Ascending aorta (tissue), 2 donors: Measurements from ENCODE around the gene NENF. TPM values are rescaled to one million over a fixed set of nuclear protein-coding genes. Genes with fewer than 3 reads are reported as not detected.
A peak's percentile ranks its signal among the peaks of the same experiment; 100 is the strongest.

Experiments
- DNase-seq, 2 donors: peaks; one replicate each; pipeline ENCODE4 v3.0.0-alpha.2; 2019; ENCODE audit warnings: low spot score in 2 of 2
- H3K27ac ChIP-seq, 2 donors: fragments of 200-600 bp; sonication (generic); one replicate each; pipeline ENCODE4 v1.5.1; 2016 to 2017; ENCODE audit warnings: mild to moderate bottlenecking in 1 of 2
- H3K27me3 ChIP-seq: fragments of 200-600 bp; sonication (generic); one replicate; pipeline ENCODE4 v1.5.1; 2017
- H3K36me3 ChIP-seq, 2 donors: fragments of 200-600 bp; sonication (generic); one replicate each; pipeline ENCODE4 v1.5.1; 2016
- H3K4me1 ChIP-seq, 2 donors: fragments of 200-600 bp; sonication (generic); one replicate each; pipeline ENCODE4 v1.5.1; 2016 to 2017; ENCODE audit warnings: mild to moderate bottlenecking in 1 of 2
- H3K4me3 ChIP-seq, 2 donors: fragments of 200-600 bp; sonication (generic); one replicate each; pipeline ENCODE4 v1.5.1; 2016 to 2017; ENCODE audit warnings: mild to moderate bottlenecking in 1 of 2
- H3K9me3 ChIP-seq, 2 donors: fragments of 200-600 bp; sonication (generic); one replicate each; pipeline ENCODE4 v1.5.1; 2016
- CTCF ChIP-seq, 3 experiments: fragments of 200-600 bp in 2 of 3; fragments of 450-650 bp in 1 of 3; sonication (generic) in 2 of 3; IDR thresholded peaks; one replicate each; pipeline ENCODE4 v1.5.1; 2016 to 2019; ENCODE audit warnings: antibody characterized with exemption in 3 of 3, mild to moderate bottlenecking in 1 of 3, moderate library complexity in 1 of 3
- intact Hi-C: fragments of 100-400 bp; cut with DNase I; formaldehyde crosslinking; loops from one replicate; pipeline ENCODE4 v1.15.1; 2023
- total RNA-seq: library from RNA; depleted of rRNA; stranded (reverse); fragments of >200 nt; gene quantifications from one replicate; pipeline ENCODE4 v1.1.0, GENCODE V29; 2016

The NENF gene
- total RNA-seq, 1 donor from 2014 or later, result 186 TPM

DNA sequence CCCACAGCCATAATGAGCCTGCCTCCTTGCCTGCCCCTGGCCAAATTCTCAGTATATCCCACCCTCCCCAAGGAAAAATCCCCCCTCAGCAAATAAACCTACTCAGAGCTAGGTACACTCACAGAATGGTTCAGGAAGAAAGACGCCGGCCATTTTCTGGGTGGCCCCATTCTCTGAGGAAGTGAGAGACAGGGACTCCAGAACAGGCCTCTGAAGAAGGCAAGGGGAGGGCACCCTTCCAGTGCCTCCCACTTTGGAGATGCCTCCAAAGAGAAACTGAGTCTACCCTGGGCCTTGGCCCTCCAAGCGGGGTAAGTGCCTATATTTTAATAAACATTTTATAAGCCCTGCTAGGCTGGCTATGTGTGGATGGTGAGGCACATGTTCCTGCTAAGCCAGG lies 20.3 kb upstream of the NENF start:
- no peaks in the 10 kb centered on the region for H3K27me3 ChIP-seq
- DNase-seq, result no peak
- H3K27ac ChIP-seq, result no peak overlapping the region
- peaks cover 0 to 27% of the 10 kb centered on the region in 2 donors for H3K36me3 ChIP-seq
- intact Hi-C loops, result no loop called here
- H3K4me3 ChIP-seq, result no peak overlapping the region
- no peaks in the 10 kb centered on the region for H3K9me3 ChIP-seq
- TF ChIP-seq CTCF (IDR thresholded peaks at IDR 0.05), result no peak
- peaks cover 0 to 7% of the 10 kb centered on the region in 2 donors for H3K4me1 ChIP-seq

DNA sequence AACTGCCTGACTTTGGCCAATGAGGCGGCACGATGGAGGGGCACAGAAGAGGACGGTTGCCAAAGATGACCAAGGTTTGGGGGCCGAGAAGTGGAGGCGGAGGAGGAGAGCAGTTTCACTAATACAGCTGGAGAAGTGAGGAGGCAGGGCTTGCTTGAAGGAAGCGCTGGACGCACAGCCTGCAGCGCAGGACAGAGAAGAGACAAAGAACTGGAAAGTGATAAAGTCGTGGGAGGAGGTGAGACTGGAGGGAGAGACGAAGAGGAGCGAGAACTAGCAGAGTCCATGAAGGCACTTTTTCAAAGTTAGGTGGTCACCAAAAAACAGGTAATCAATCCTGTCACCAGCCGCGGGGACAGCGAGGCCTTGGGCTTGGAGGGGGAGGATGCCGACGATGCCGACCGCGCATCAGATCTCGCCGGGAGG lies 18.8 kb upstream of the NENF start:
- intact Hi-C loops, result loop anchor here (1.0 to 2.0 kb wide), 2 partner anchors 18 to 39 kb away; partner anchors contain the start of gene NENF
- H3K4me3 ChIP-seq, result peak overlapping the region; percentile 70 to 95
- H3K27ac ChIP-seq, result no peak overlapping the region

GRCh38 chr1:212414328-212415106 lies 18.2 kb upstream of the NENF start, which contains the start of gene PACC1:
TSS of gene PACC1 (minus strand) at chr1:212414886. CDS start at chr1:212414757, 129 bp downstream.
- peak within 1 kb of the TSS; percentile 70 to 95 for H3K4me3 ChIP-seq
- peak; percentile 79 to 95 for DNase-seq
- TF ChIP-seq CTCF (IDR thresholded peaks at IDR 0.05), result peak in 1 of 3 experiments; percentile 4

More for the DNA sequence above, 18.8 kb upstream of the NENF start:
- TF ChIP-seq CTCF (IDR thresholded peaks at IDR 0.05), result no peak
- Histone ChIP-seq H3K9me3 (no peaks in the 10 kb centered on the region), H3K27me3 (no peaks in the 10 kb centered on the region), H3K36me3 (peaks cover 0 to 19% of the 10 kb centered on the region in 2 donors), H3K4me1 (peaks cover 0 to 7% of the 10 kb centered on the region in 2 donors)
- peak in 1 of 2 donors; percentile 66 for DNase-seq

DNA sequence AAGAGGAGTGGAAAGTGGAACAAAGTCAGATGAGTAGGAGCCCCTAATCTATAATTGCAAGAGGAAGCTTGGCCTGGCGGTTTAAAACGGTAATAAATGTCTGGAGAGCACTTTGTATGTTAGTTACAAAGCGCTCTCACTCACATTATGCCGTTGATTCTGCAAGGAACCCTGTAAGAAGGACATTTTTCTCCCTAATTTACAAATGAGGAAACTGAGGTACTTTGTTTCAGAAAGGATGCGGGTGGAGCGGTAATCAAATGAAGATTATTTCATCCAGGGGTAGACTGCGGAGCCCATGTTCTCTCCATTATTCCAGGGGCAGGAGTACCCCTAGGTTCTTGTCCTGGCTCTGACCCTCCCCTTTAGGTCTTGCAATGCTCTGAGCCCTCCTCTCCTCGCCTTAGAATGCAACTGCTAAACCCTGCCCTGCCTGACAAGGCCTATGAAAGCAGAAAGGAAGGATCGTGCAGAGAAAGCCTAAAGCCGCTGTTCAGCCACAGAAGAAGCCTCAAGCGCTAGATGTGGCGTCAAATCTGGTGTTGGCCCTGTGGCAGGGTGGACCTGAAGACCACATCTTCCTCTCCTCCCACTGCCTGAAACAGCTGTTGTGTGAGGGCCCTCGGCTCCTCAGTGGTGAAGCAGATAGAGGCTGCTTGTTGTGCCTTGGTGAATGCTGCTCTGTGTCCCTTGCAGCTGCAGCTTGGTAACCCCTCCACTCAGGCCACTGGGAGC lies 17.4 kb upstream of the NENF start:
- no peak for TF ChIP-seq CTCF (IDR thresholded peaks at IDR 0.05)
- Histone ChIP-seq H3K9me3 (no peaks in the 10 kb centered on the region), H3K4me1 (peaks cover 0 to 7% of the 10 kb centered on the region in 2 donors), H3K36me3 (peaks cover 0 to 7% of the 10 kb centered on the region in 2 donors), H3K4me3 (peak overlapping the region; percentile 70 to 95), H3K27me3 (no peaks in the 10 kb centered on the region), H3K27ac (peak overlapping the region in 1 of 2 donors; percentile 28)
- intact Hi-C loops, result loop anchor here (2.0 kb wide), 1 partner anchor 38 kb away; no protein-coding TSS in a partner anchor
- DNase-seq, result no peak

More at GRCh38 chr1:212414328-212415106, 18.2 kb upstream of the NENF start, which contains the start of gene PACC1:
- H3K9me3 ChIP-seq, result no peaks in the 10 kb centered on the region
- intact Hi-C loops, result loop anchor here (1.0 to 2.0 kb wide), 2 partner anchors 18 to 38 kb away; partner anchors contain the start of gene NENF
- peaks cover 0 to 14% of the 10 kb centered on the region in 2 donors for H3K36me3 ChIP-seq
- no peaks in the 10 kb centered on the region for H3K27me3 ChIP-seq
- peak within 1 kb of the TSS; percentile 10 to 28 for H3K27ac ChIP-seq
- H3K4me1 ChIP-seq, result peaks cover 0 to 7% of the 10 kb centered on the region in 2 donors

- TF ChIP-seq CTCF (IDR thresholded peaks at IDR 0.05), result no peak
- no peaks in the 10 kb centered on the region for H3K27me3 ChIP-seq
- intact Hi-C loops, result no loop called here
- H3K36me3 ChIP-seq, result no peaks in the 10 kb centered on the region
- no peaks in the 10 kb centered on the region for H3K4me1 ChIP-seq
- H3K9me3 ChIP-seq, result no peaks in the 10 kb centered on the region
- no peak for DNase-seq
- no peak overlapping the region for H3K27ac ChIP-seq
- no peak overlapping the region for H3K4me3 ChIP-seq
Measured at GRCh38 chr1:212421165-212421564, 11.6 kb upstream of the NENF start.
